Activated T-cell treated with anti-CD3 and anti-CD28 coated beads for 48 hours (primary cell): ENCODE measurements around the gene SH3PXD2A.

Source experiments
- DNase-seq: peaks from one replicate; pipeline ENCODE4 v3.0.0-alpha.2; 2020; ENCODE audit warnings: low read depth

The SH3PXD2A gene

GRCh38 chr10:103703941-103704919 lies 151.1 kb downstream of the SH3PXD2A start:
- no peak for DNase-seq

- DNase-seq, result no peak
Observed at GRCh38 chr10:103701380-103702222, 153.8 kb downstream of the SH3PXD2A start.

DNA sequence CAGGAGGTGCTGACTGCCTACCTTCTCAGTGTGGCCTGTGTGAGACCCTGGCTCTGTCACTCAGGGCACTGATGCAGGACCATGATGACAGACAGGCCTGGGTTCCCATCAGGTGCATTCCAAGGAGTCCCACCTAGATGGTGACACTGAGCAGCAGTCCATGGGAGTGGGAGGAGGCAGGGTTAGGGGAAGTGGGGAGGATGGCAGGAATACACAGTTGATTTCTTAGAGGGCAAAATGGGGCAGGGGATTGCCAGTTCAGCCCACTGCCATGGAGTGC lies 155.0 kb downstream of the SH3PXD2A start:
- no peak for DNase-seq

DNA sequence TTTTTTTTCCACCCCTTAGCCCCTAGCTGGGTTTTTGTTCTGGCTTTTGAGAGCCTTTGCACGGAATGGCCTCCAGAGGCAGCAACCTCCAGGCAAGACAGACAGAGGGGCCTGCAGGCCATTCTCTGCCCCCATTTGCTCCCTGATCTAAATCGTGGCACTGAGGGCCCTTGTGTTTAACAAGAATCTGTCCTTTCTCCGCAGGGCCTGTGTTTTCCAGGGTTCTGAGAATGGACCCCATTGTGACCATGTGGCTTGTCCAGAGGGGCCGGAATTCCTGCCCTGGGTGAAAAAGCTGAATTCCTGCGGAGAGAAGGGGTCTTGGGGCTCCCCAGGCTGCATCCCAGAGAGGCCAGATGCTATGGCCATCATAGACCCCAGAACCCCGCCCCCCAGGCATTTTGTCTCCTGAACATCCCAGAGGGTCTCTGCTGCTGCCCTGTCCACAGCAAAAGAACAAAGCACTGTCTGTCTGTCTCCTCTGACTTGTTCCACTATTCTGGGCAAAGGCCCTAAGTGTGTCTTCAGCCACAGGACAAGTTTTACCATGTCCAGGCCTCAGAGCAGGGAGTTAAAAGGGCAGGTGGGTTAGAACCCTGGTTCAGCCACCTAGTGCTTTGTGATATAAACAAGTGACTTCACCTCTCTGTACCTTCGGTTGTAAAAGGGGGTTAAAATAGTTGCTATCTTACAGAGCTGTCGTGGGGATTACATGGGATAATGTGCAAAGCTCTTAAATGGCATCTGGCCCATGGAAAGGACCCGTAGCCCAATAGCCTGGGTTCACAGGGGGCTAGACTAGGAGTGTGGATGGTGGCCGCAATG lies 155.6 kb downstream of the SH3PXD2A start:
- DNase-seq, result no peak

GRCh38 chr10:103698266-103698665 lies 157.1 kb downstream of the SH3PXD2A start:
- no peak for DNase-seq

- no peak for DNase-seq
Observed at GRCh38 chr10:103697787-103698186, 157.6 kb downstream of the SH3PXD2A start.

- peak; percentile 74 for DNase-seq
Observed at GRCh38 chr10:103696411-103697145, 158.8 kb downstream of the SH3PXD2A start.

DNA sequence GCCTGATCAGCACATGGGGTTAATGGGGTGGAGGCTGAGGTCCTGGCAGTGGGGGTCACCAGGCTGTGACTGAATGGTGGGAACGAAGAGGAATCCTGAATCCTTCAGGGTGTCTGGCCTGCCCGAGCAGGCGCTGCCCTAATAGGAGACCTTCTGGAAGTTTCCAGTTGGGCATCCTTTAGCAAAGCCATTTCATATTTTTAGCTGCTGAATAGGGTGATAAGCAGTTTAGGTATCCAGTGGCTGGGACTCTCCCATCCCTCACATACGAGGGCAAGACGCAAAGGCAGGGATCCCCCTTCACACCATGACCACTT lies 159.3 kb downstream of the SH3PXD2A start:
- DNase-seq, result no peak

DNA sequence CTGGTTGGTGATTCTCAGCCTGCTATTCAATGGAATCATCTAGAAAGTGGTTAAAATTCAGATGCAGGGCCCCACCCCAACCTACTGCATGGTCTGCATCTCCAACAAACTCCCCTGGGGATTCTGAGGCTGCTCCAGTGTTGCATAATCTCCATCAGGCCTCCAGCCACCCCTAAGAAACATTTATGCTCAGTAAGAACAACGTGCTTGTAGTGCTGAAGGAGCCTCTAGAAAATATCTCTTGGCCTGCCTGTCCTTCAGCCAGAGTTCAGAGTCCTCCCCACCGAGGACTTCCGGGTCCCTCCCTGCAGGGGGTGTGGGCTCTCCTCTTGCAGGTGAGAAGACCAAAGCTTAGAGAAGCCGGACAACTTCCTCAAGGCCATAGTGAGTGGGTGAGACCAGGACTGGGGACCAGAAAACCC lies 159.8 kb downstream of the SH3PXD2A start:
- DNase-seq, result no peak

DNA sequence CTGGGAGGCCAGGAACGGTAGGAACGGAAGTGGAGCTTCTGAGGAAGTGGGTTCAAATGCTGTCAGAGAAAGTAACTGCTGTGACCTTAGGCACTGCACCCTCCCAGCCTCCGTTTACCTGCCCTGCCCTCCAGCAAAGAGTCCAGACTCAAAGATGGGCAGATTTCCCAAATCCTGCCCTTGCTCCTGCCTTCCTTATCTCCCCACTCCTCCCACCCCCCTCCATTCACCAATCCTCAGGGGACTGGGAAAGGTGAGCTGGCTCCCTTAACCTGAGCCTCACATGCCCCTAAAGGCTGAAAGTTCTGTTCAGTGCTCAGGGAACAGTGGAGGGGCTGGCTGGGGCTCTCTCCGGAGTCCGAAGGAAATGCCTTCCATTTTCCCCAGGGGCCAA lies 161.6 kb downstream of the SH3PXD2A start:
- no peak for DNase-seq

DNA sequence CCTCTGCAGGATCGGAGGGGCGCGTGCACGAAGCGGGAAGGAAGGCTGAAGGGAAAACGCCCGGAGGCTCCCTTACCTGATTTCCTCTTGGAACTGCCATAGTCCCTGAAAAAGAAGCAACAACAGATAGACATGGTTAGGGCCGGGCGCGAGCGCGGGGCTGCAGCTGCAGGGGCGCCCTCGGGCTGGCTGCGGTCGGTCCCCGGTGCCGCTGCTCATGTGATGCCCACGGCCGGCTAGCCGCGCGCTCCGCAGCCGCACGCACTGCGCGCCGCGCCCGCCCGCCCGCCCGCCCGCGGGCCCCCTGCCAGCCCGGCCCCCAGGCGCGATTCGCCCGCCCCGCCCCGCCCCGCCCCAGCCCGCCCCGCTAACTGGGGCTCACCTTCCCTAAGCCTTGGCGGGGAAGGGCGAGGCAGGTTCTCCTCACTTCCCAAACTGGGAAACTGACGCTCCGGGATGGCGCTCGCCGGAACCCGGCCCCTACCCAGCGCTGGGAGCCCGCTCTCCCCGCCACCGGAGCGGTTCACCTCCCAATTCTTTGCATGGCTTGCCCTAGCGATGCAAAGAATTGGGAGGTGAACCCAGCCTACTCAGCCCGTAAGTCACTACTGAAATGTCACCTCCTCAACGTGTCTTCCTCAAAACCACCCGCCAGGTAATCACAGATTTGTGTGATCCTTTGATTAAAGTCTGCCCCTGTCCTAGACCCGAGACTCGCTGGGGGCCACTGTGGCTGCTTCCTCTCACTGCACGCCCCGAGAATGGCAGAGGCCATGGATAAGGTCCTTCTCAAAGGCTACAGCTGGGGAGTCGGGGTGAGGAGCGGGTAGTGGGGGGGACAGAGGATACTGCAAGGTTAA lies 162.2 kb downstream of the SH3PXD2A start:
- DNase-seq, result no peak

DNA sequence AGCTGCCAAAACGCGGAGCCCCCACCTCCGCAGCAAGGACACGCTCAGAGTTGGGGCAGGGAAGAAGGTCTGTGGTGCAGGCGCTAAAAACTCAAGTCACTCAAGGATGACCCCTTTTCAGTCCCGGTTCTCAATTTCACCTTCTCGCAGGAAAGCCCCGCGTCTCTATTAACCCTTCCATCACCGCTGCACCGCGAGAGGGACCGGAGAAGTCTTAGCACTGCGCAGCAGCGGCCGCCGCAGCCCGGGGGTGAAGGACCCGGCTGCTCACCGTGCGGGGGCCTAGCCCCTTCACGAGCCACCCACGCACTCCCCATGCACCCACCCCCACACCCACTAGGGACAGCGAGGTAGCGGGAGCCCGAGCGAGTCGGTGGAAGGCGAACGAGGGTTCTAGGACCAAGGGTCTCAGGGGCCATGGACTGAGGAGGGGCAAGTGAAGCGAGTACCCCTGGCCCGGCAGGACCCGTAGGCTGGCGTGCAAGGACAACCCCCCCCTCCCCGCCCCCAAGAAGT lies 162.9 kb downstream of the SH3PXD2A start:
- no peak for DNase-seq

DNA sequence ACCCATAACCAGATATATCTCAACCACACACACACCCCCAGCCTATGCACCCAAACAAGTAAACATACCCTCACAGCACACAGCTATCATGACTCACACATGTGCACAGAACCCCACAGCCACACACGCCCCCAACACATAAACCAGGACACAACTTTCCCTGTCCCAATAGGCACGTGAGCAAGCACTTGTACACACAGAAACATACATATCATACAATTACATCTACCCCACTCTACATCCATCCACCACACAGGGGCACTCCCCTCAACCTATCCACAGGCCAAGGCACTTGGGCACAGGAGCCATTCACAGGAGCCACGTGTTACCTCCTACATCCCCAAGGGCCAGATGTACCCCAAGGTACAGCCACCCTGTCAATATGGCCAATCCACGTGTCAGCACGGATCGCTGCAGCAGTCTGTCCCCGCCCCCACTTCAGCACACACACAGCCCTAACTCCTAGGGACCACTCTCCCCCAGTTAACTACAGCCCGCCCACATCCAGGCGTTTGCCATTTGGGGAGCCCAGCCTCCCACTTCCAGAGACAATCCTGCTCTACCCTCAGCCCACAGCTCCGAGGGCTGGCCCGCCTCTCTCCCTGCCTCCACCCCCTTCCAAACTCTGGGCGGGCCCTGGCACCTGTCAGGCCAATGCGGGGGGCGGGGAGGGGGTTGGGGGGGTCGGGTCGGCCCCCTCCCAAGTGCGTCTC lies 163.5 kb downstream of the SH3PXD2A start:
- no peak for DNase-seq

GRCh38 chr10:103691267-103691666 lies 164.1 kb downstream of the SH3PXD2A start:
- DNase-seq, result no peak

DNA sequence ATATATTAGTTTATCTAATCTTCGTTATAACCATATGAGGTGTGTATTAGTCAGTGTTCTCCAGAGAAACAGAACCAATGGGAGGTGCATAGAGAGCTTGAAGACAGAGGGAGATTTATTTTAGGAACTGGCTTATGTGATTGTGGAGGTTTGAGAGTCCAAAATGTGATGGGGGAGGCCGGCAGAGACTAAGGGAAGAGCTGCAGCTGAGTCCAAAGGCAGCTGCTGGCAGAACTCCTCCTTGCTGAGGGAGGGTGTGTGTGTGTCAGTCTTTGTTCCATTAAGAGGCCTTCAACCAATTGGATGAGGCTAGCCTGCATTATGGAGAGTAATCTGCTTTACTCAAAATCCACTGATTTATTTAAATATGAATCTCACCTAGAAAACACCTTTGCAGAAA lies 165.1 kb downstream of the SH3PXD2A start:
- DNase-seq, result no peak

GRCh38 chr10:103688491-103688890 lies 166.9 kb downstream of the SH3PXD2A start:
- DNase-seq, result no peak

- no peak for DNase-seq
Observed at GRCh38 chr10:103687718-103688117, 167.7 kb downstream of the SH3PXD2A start.

GRCh38 chr10:103687172-103687571 lies 168.2 kb downstream of the SH3PXD2A start:
- no peak for DNase-seq

DNA sequence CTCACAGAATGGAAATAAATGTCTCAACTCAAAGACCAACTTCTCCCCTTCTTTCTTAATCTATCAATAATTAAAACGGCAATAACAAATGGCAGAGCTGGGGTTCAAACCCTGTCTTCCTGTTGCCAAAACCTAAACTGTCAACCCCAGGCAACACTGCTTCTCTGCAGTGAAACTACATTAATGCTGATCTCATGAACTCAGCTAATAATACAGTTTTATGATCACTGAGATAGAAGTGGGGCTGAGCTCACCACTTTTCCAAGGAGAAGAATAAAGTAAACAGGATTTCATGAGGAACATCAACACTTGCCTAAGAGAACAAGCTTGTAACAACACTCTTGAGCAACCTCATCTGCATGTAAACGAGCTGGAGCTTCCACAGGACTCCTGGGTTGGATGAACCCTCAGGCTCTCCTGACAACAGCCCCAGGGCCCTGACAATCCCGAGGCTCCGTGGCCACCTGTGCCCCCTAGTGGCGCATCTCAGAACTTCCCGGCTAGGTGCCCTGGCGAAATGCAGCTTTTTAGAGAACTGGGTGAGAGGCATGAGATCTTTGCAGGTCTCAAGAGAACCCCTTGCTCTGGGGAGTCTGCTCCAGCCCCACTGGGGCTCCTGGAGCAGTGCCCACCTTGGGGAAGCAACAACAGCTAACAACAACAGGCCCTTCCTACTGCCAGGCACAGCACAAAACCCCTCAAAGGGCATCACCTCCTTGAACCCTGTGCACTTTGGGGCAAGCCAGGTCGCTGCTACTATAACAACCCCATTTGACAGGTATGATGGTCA lies 169.3 kb downstream of the SH3PXD2A start:
- DNase-seq, result peak; percentile 64
